Hair follicle dermal papilla cell (primary cell): ENCODE data around the gene RTN4RL2. TPM values are rescaled to one million over a fixed set of nuclear protein-coding genes. Genes with fewer than 3 reads are reported as not detected.

Experiments used
- small RNA-seq: library from RNA; depleted of rRNA; stranded (forward); fragments of <200 nt; gene quantifications from one replicate; pipeline ENCODE3, GENCODE V24; 2012
- total RNA-seq: library from RNA; depleted of rRNA; stranded (reverse); fragments of >200 nt; gene quantifications from 2 replicates; pipeline ENCODE4 v1.2.3, GENCODE V29; 2012

Gene RTN4RL2
- 0.12 and 0.49 TPM in 2 replicates for total RNA-seq

DNA sequence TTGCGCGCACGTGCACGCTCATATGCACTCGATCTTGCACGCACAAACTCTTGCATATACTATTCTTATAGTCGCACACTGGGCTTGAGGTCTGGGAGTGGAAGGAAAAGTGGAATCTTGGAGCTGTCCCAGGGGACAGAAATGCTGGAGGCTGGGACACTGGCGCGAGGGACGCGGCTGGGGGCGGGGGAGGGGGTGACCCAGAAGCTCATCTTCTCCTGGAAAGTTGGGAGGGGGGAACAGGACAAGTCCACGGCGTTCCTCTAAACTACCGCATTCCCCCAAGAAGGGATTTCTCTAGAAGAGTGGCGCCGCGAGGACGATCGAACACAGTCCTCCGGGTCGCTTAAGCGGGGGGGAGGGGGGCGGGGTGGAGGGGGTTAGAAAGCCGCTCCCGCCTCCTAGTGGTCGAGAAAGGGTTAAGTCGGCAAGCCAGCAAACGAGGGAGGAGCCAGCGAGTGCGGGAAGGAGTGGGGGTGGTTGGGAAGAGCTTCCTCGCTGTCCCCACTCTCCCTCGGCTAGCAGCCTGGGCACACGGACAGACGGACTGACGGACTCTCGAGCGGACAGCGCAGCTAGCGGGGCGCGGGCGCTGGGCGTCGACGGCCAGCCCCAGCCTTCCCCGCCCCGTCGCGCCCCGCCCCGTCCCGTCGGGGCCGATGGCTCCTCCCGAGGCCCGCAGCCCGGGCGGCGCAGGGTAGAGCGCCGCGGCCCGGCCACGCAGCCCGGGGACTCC lies at the start of gene RTN4RL2:
TSS of gene RTN4RL2 (plus strand) at position 507 of the 736 bp plus-strand sequence. CDS start 338 bp downstream, outside the sequence.

DNA sequence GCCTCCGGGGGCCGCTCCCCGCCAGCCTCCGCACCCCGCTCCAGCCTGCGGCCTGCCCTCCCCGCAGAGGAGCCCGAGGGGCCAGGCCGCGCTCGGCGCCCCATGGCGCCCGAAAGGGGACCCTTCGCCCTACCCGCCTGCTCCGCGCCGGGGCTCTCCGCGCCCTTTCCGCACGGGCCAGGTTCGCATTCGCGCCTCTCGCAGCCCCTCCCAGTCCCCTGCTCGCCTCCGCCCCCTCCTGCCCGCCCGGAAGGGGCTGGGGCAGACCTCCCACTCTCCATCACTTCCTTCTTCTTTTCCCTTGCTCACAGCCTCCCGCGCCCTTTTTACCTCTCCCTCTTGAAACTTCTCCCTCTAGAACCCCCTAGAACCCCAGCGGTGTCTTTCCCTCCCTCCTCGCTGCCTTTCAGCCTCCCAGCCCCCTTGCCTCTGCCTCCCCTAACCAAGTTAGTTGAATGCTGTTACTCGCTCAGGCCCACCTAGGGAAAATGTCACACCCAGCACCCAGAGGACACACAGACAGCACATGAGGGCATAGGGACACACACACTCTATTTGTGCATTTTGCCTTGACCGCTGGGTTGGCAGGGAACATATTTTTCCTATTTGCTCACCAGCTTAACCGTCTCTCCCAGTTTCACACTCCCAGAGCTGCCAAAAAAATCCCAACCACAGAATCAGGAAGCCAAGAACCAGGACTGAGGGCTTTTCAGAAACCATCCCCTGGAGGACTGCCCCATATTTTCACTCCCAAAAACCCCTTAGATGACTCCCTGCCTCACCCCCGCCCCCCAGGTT lies 33.2 kb upstream of the RTN4RL2 start, which contains the start of gene SLC43A3:
TSS of gene SLC43A3 (minus strand) at position 193 of the 798 bp plus-strand sequence. CDS start 949 bp downstream, outside the sequence.

GRCh38 chr11:57515332-57516060 lies 55.2 kb downstream of the RTN4RL2 start, which contains the start of gene SLC43A1:
TSS of gene SLC43A1 (minus strand) at chr11:57515702. CDS start at chr11:57514111, 1,591 bp downstream.

Small RNA genes lying within 50 kb of the gene (small RNA-seq; reads per million reads assigned to genes)
- gene RNA5SP341, result not detected

Other genes with a start within 250 kb of the RTN4RL2 start
- gene APLNR, start 223.3 kb upstream of the RTN4RL2 start, total RNA-seq, result not detected in 2 replicates
- gene TNKS1BP1, start 135.6 kb upstream of the RTN4RL2 start, total RNA-seq, result 189 and 200 TPM in 2 replicates
- gene SSRP1, start 124.6 kb upstream of the RTN4RL2 start, total RNA-seq, result 56.8 and 58.1 TPM in 2 replicates
- not detected in 2 replicates for gene P2RX3, start 122.2 kb upstream of the RTN4RL2 start, total RNA-seq
- not detected in 2 replicates for gene PRG3, start 79.4 kb upstream of the RTN4RL2 start, total RNA-seq
- not detected in 2 replicates for gene PRG2, start 69.9 kb upstream of the RTN4RL2 start, total RNA-seq
- gene SLC43A3, start 33.4 kb upstream of the RTN4RL2 start, total RNA-seq, result 32.4 and 54.8 TPM in 2 replicates
- gene SLC43A1, start 55.2 kb downstream of the RTN4RL2 start, total RNA-seq, result 12.9 and 19.1 TPM in 2 replicates
- 10.5 and 12.3 TPM in 2 replicates for gene TIMM10, start 70.2 kb downstream of the RTN4RL2 start, total RNA-seq
- gene SMTNL1, start 77.1 kb downstream of the RTN4RL2 start, total RNA-seq, result not detected in 2 replicates
- gene UBE2L6, start 107.1 kb downstream of the RTN4RL2 start, total RNA-seq, result 64.8 and 65.7 TPM in 2 replicates
- 22.2 and 24.5 TPM in 2 replicates for gene SERPING1, start 137.2 kb downstream of the RTN4RL2 start, total RNA-seq
- 0.73 and 0.97 TPM in 2 replicates for gene YPEL4, start 189.4 kb downstream of the RTN4RL2 start, total RNA-seq
- gene CLP1, start 197.2 kb downstream of the RTN4RL2 start, total RNA-seq, result 13.8 and 17.5 TPM in 2 replicates
- 53.9 and 57.3 TPM in 2 replicates for gene ZDHHC5, start 207.6 kb downstream of the RTN4RL2 start, total RNA-seq